ENCODE data around the gene OBP2B.

DNA sequence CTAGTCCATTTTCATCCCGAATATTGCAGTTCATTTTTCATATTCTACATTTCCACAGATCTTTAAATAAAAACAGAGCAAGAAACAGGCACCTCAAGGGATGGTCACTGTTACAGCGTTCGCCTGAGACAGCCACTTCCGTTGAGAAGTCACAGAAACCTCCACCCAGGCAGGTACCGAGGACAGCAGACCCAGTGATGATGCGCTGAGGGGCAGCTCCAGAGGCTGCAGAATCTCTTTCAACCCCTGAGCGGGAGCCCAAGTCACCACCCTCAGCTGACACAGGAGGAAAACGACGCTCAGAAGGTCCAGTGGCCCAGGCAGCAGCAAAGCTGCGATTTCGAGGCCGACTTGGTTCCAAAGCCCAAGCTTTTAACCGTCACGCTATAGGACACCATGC lies 33.2 kb upstream of the OBP2B start:
- TF ChIP-seq EZH2 (IDR thresholded peaks at IDR 0.05) (no peak), POLR2AphosphoS5 (IDR thresholded peaks at IDR 0.05; ENCODE audit: borderline replicate concordance, low read depth, low read length) (no peak), FOXP2 (optimal IDR thresholded peaks at IDR 0.05; ENCODE audit: control extremely low read depth, extremely low read length, insufficient read depth) (no peak)
